ENCODE results near the gene GPC5.
A peak's percentile ranks its signal among the peaks of the same experiment; 100 is the strongest.

GPC5 gene

DNA sequence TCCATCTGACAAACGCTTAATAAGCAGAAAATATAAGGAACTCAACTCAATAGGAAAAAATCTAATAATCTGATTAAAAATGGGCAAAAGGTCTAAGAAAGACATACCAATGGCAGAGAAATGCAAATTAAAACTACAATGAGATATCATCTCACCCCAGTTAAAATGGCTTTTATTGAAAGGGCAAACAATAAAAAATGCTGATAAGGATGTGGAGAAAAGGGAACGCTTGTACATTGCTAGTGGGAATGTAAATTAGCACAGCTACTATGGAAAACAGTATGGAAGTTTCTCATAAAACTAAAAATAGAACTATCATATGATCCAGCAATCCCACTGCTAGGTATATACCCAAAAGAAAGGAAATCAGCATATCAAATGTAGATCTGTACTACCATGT, 1319.4 kb downstream of the GPC5 start:
- no CpG with 5 or more reads among the region's 2 CpGs for WGBS
- no peak overlapping the region for H2BK120ac ChIP-seq (ENCODE audit: low read depth, low read length)

DNA sequence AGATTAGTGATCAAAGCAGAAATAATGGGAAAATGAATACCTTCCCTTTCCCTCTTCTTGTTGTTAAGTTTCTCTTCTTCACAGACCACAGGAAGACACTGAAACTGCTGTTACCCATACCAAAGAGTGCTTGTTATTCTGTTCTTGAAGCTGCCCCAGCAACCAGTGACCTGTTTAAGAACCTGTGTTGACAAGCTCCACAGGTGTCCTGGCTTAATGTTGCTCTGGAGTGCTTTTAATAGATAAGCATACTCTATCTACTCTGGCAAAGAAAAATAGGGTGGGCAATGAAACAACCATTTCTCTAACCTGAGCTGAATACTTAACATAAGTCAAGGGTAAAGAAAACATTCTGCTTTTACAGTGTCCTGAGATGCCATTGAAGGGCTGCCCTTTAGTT, 1321.4 kb downstream of the GPC5 start:
- Histone ChIP-seq H3K9me3 (ENCODE audit: control insufficient read depth, low read length) (no peaks in the 10 kb centered on the region), H3K27me3 (ENCODE audit: control insufficient read depth in 1 of 2, insufficient read depth in 1 of 2, low read length in 2 of 2) (no peaks in the 10 kb centered on the region), H3K4me1 (ENCODE audit: control insufficient read depth, insufficient read depth, low read depth, low read length) (no peaks in the 10 kb centered on the region), H3K4me3 (ENCODE audit: insufficient read depth in 1 of 2, low read depth in 1 of 2, low read length in 2 of 2) (no peak overlapping the region), H3K4me2 (ENCODE audit: low read length, poor library complexity, severe bottlenecking) (no peak overlapping the region), H2BK12ac (ENCODE audit: low read length in 2 of 2) (no peak overlapping the region), H4K91ac (ENCODE audit: low read length) (no peak overlapping the region), H3K27ac (ENCODE audit: low read length, poor library complexity, severe bottlenecking) (no peak overlapping the region), H2BK120ac (ENCODE audit: low read depth, low read length) (no peak overlapping the region), H3K36me3 (ENCODE audit: control insufficient read depth in 1 of 2, insufficient read depth in 2 of 2, low read depth in 1 of 2, low read length in 2 of 2) (no peaks in the 10 kb centered on the region), H3K23ac (ENCODE audit: low read length in 2 of 2) (peak overlapping the region in 1 of 2 experiments; percentile 51), H3K4ac (ENCODE audit: low read depth in 1 of 2, low read length in 2 of 2) (no peak overlapping the region), H4K8ac (ENCODE audit: low read length) (no peak overlapping the region), H2AK5ac (ENCODE audit: low read length, severe bottlenecking) (no peak overlapping the region), H3K14ac (ENCODE audit: low read length in 2 of 2) (no peak overlapping the region), H3K9ac (ENCODE audit: low read length) (no peak overlapping the region), H3K79me1 (replicated peaks; ENCODE audit: low read length, poor library complexity, severe bottlenecking) (no peaks in the 10 kb centered on the region), H2BK15ac (ENCODE audit: low read depth, poor library complexity, severe bottlenecking) (no peak overlapping the region), H2BK5ac (ENCODE audit: low read depth, low read length, poor library complexity, severe bottlenecking) (no peak overlapping the region), H2AFZ (ENCODE audit: low read depth, low read length) (no peak overlapping the region), H3K18ac (ENCODE audit: low read depth in 1 of 2, low read length in 2 of 2) (no peak overlapping the region)
- DNase-seq, result no peak

More for the DNA sequence above, 1319.4 kb downstream of the GPC5 start:
- no peak overlapping the region for H3K4me2 ChIP-seq (ENCODE audit: low read length, poor library complexity, severe bottlenecking)
- H3K4ac ChIP-seq (ENCODE audit: low read depth in 1 of 2, low read length in 2 of 2), result no peak overlapping the region
- no peak overlapping the region for H2AK5ac ChIP-seq (ENCODE audit: low read length, severe bottlenecking)
- no peak overlapping the region for H2BK12ac ChIP-seq (ENCODE audit: low read length in 2 of 2)
- H3K14ac ChIP-seq (ENCODE audit: low read length in 2 of 2), result no peak overlapping the region
- no peaks in the 10 kb centered on the region for H3K79me1 ChIP-seq (replicated peaks; ENCODE audit: low read length, poor library complexity, severe bottlenecking)
- H3K27ac ChIP-seq (ENCODE audit: low read length, poor library complexity, severe bottlenecking), result no peak overlapping the region
- H2BK15ac ChIP-seq (ENCODE audit: low read depth, poor library complexity, severe bottlenecking), result no peak overlapping the region
- no peak overlapping the region for H2AFZ ChIP-seq (ENCODE audit: low read depth, low read length)
- H3K4me1 ChIP-seq (ENCODE audit: control insufficient read depth, insufficient read depth, low read depth, low read length), result no peaks in the 10 kb centered on the region
- DNase-seq, result no peak
- no peak overlapping the region for H3K9ac ChIP-seq (ENCODE audit: low read length)
- no peak overlapping the region for H3K4me3 ChIP-seq (ENCODE audit: insufficient read depth in 1 of 2, low read depth in 1 of 2, low read length in 2 of 2)
- H4K91ac ChIP-seq (ENCODE audit: low read length), result no peak overlapping the region
- no peaks in the 10 kb centered on the region for H3K9me3 ChIP-seq (ENCODE audit: control insufficient read depth, low read length)
- no peak overlapping the region for H4K8ac ChIP-seq (ENCODE audit: low read length)
- H2BK5ac ChIP-seq (ENCODE audit: low read depth, low read length, poor library complexity, severe bottlenecking), result no peak overlapping the region
- no peaks in the 10 kb centered on the region for H3K36me3 ChIP-seq (ENCODE audit: control insufficient read depth in 1 of 2, insufficient read depth in 2 of 2, low read depth in 1 of 2, low read length in 2 of 2)
- no peak overlapping the region for H3K18ac ChIP-seq (ENCODE audit: low read depth in 1 of 2, low read length in 2 of 2)
- H3K23ac ChIP-seq (ENCODE audit: low read length in 2 of 2), result no peak overlapping the region
- H3K27me3 ChIP-seq (ENCODE audit: control insufficient read depth in 1 of 2, insufficient read depth in 1 of 2, low read length in 2 of 2), result no peaks in the 10 kb centered on the region

DNA sequence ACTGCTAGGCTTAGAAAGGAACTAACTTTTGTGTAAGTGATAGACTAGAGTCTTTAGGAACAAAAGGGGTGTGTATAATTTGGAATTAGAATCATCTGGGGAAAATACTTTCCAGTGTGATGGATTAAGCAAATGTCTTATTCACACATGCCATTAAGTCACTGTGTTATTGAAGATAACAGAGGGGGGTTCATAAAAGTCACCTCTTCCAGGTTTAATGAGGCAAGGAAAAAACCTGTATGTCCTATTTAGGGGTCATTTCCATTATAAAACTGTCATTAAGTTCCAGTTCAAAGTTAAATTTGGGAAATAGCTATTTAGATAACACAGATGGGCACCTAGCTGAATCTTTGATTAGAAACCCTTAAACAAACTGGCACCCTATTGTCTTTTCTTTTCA, 1323.2 kb downstream of the GPC5 start:
- no peak overlapping the region for H4K91ac ChIP-seq (ENCODE audit: low read length)
- H3K79me1 ChIP-seq (replicated peaks; ENCODE audit: low read length, poor library complexity, severe bottlenecking), result no peaks in the 10 kb centered on the region
- no peak overlapping the region for H3K18ac ChIP-seq (ENCODE audit: low read depth in 1 of 2, low read length in 2 of 2)
- no peaks in the 10 kb centered on the region for H3K36me3 ChIP-seq (ENCODE audit: control insufficient read depth in 1 of 2, insufficient read depth in 2 of 2, low read depth in 1 of 2, low read length in 2 of 2)
- no peak for DNase-seq
- no peak overlapping the region for H3K4me2 ChIP-seq (ENCODE audit: low read length, poor library complexity, severe bottlenecking)
- no peak overlapping the region for H2BK120ac ChIP-seq (ENCODE audit: low read depth, low read length)
- H3K4ac ChIP-seq (ENCODE audit: low read depth in 1 of 2, low read length in 2 of 2), result no peak overlapping the region
- H3K9ac ChIP-seq (ENCODE audit: low read length), result no peak overlapping the region
- no peak overlapping the region for H2BK5ac ChIP-seq (ENCODE audit: low read depth, low read length, poor library complexity, severe bottlenecking)
- H2AFZ ChIP-seq (ENCODE audit: low read depth, low read length), result no peak overlapping the region
- H3K27me3 ChIP-seq (ENCODE audit: control insufficient read depth in 1 of 2, insufficient read depth in 1 of 2, low read length in 2 of 2), result no peaks in the 10 kb centered on the region
- no peak overlapping the region for H4K8ac ChIP-seq (ENCODE audit: low read length)
- no peak overlapping the region for H3K14ac ChIP-seq (ENCODE audit: low read length in 2 of 2)
- no peaks in the 10 kb centered on the region for H3K4me1 ChIP-seq (ENCODE audit: control insufficient read depth, insufficient read depth, low read depth, low read length)
- H3K9me3 ChIP-seq (ENCODE audit: control insufficient read depth, low read length), result no peaks in the 10 kb centered on the region
- no peak overlapping the region for H2AK5ac ChIP-seq (ENCODE audit: low read length, severe bottlenecking)
- no peak overlapping the region for H2BK12ac ChIP-seq (ENCODE audit: low read length in 2 of 2)
- H3K23ac ChIP-seq (ENCODE audit: low read length in 2 of 2), result no peak overlapping the region
- H3K27ac ChIP-seq (ENCODE audit: low read length, poor library complexity, severe bottlenecking), result no peak overlapping the region
- no peak overlapping the region for H3K4me3 ChIP-seq (ENCODE audit: insufficient read depth in 1 of 2, low read depth in 1 of 2, low read length in 2 of 2)
- H2BK15ac ChIP-seq (ENCODE audit: low read depth, poor library complexity, severe bottlenecking), result no peak overlapping the region

DNA sequence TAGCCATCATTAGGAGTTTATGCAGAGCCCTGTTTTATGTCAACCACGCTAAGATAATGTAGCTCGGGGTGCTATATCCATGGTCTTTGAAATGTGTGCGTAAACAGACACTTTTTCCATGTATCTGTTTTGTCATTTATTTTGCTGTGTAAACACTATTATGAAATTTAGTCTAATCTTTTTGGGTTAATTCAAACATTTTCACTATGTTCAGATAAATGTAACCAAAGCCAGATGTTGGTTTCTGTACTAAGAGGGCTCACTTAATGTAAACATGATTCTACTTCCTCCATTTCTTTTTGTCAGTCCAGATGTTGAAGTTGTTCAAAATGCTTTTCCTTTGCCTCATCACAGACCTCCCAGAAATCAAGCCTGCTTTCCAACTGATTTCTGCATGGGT, 1328.7 kb downstream of the GPC5 start:
- no peak overlapping the region for H3K4me3 ChIP-seq (ENCODE audit: insufficient read depth in 1 of 2, low read depth in 1 of 2, low read length in 2 of 2)
- H2BK12ac ChIP-seq (ENCODE audit: low read length in 2 of 2), result no peak overlapping the region
- H3K23ac ChIP-seq (ENCODE audit: low read length in 2 of 2), result no peak overlapping the region
- no peak overlapping the region for H4K8ac ChIP-seq (ENCODE audit: low read length)
- DNase-seq, result peak; percentile 26
- no peak overlapping the region for H2BK120ac ChIP-seq (ENCODE audit: low read depth, low read length)
- H2BK5ac ChIP-seq (ENCODE audit: low read depth, low read length, poor library complexity, severe bottlenecking), result no peak overlapping the region
- H3K4me2 ChIP-seq (ENCODE audit: low read length, poor library complexity, severe bottlenecking), result no peak overlapping the region
- H3K4me1 ChIP-seq (ENCODE audit: control insufficient read depth, insufficient read depth, low read depth, low read length), result no peaks in the 10 kb centered on the region
- no peak overlapping the region for H3K18ac ChIP-seq (ENCODE audit: low read depth in 1 of 2, low read length in 2 of 2)
- no peak overlapping the region for H4K91ac ChIP-seq (ENCODE audit: low read length)
- no peak overlapping the region for H3K27ac ChIP-seq (ENCODE audit: low read length, poor library complexity, severe bottlenecking)
- no peak overlapping the region for H2AFZ ChIP-seq (ENCODE audit: low read depth, low read length)
- no peaks in the 10 kb centered on the region for H3K79me1 ChIP-seq (replicated peaks; ENCODE audit: low read length, poor library complexity, severe bottlenecking)
- no CpG with 5 or more reads among the region's 3 CpGs for WGBS
- no peaks in the 10 kb centered on the region for H3K36me3 ChIP-seq (ENCODE audit: control insufficient read depth in 1 of 2, insufficient read depth in 2 of 2, low read depth in 1 of 2, low read length in 2 of 2)
- no peak overlapping the region for H2BK15ac ChIP-seq (ENCODE audit: low read depth, poor library complexity, severe bottlenecking)
- H3K4ac ChIP-seq (ENCODE audit: low read depth in 1 of 2, low read length in 2 of 2), result no peak overlapping the region
- H2AK5ac ChIP-seq (ENCODE audit: low read length, severe bottlenecking), result no peak overlapping the region
- H3K9ac ChIP-seq (ENCODE audit: low read length), result no peak overlapping the region
- H3K14ac ChIP-seq (ENCODE audit: low read length in 2 of 2), result no peak overlapping the region
- no peaks in the 10 kb centered on the region for H3K27me3 ChIP-seq (ENCODE audit: control insufficient read depth in 1 of 2, insufficient read depth in 1 of 2, low read length in 2 of 2)
- H3K9me3 ChIP-seq (ENCODE audit: control insufficient read depth, low read length), result no peaks in the 10 kb centered on the region
